WTC11 (cell line): Measurements from ENCODE around the gene ENAH. TPM values are rescaled to one million over a fixed set of nuclear protein-coding genes. Genes with fewer than 3 reads are reported as not detected.

Source experiments
- ATAC-seq: fragments of 200-7000 bp; cut with Tn5 transposase; 2 replicates; pipeline ENCODE4 v1.10.0; 2021; ENCODE audit warnings: mild to moderate bottlenecking, moderate library complexity
- CTCF ChIA-PET: fragments of 300-600 bp; sonication (Branson Sonifier 250); formaldehyde crosslinking; loops from one replicate; lab custom pipeline; 2021; ENCODE audit warnings: antibody characterized with exemption; lab: Charles Lee
- POLR2A ChIA-PET: fragments of 350-600 bp; sonication (Branson Sonifier 250); formaldehyde crosslinking; loops from one replicate; lab custom pipeline; 2021; ENCODE audit warnings: antibody characterized with exemption; lab: Charles Lee
- DNase-seq: peaks from one replicate; pipeline ENCODE4 v3.0.0; 2021; ENCODE audit warnings: low spot score
- H3K27ac Mint-ChIP-seq: 2 replicates; pipeline ENCODE4 v1.8.0; 2021; ENCODE audit warnings: mixed read lengths
- H3K27me3 Mint-ChIP-seq: 2 replicates; pipeline ENCODE4 v1.8.0; 2021; ENCODE audit warnings: low read depth, mild to moderate bottlenecking, moderate library complexity, mixed read lengths
- H3K36me3 Mint-ChIP-seq: 2 replicates; pipeline ENCODE4 v1.8.0; 2021; ENCODE audit warnings: mixed read lengths
- H3K4me1 Mint-ChIP-seq: 2 replicates; pipeline ENCODE4 v1.8.0; 2022; ENCODE audit warnings: mixed read lengths
- H3K4me3 Mint-ChIP-seq: 2 replicates; pipeline ENCODE4 v1.8.0; 2021; ENCODE audit warnings: mild to moderate bottlenecking, moderate library complexity, mixed read lengths
- H3K9me3 Mint-ChIP-seq: 2 replicates; pipeline ENCODE4 v1.8.0; 2021; ENCODE audit warnings: mixed read lengths
- AFF4 ChIP-seq: sonication (generic); formaldehyde crosslinking; IDR thresholded peaks from 2 replicates; pipeline ENCODE4 v1.8.1; 2023; ENCODE audit warnings: mild to moderate bottlenecking, missing genetic modification reagents, borderline replicate concordance
- ATF2 ChIP-seq: sonication (generic); formaldehyde crosslinking; IDR thresholded peaks from 2 replicates; pipeline ENCODE4 v1.8.1; 2022; ENCODE audit warnings: low read depth, missing genetic modification reagents, borderline replicate concordance
- CREM ChIP-seq: sonication (generic); formaldehyde crosslinking; IDR thresholded peaks from 2 replicates; pipeline ENCODE4 v1.8.1; 2022; ENCODE audit warnings: mild to moderate bottlenecking, missing genetic modification reagents, moderate library complexity
- CTCF ChIP-seq: fragments of 200-600 bp; IDR thresholded peaks from 2 replicates; pipeline ENCODE4 v1.8.0; 2022; ENCODE audit warnings: antibody characterized with exemption
- JAZF1 ChIP-seq: fragments of 250-450 bp; sonication (Bioruptor Pico); IDR thresholded peaks from 2 replicates; pipeline ENCODE4 v1.9.0; 2021; ENCODE audit warnings: moderate library complexity, mild to moderate bottlenecking, inconsistent platforms
- NR1H2 ChIP-seq: sonication (generic); formaldehyde crosslinking; IDR thresholded peaks from 2 replicates; pipeline ENCODE4 v1.9.0; 2021; ENCODE audit warnings: mild to moderate bottlenecking, moderate library complexity, missing genetic modification reagents
- OVOL2 ChIP-seq: fragments of 250-450 bp; sonication (Bioruptor Pico); IDR thresholded peaks from 2 replicates; pipeline ENCODE4 v1.9.0; 2021; ENCODE audit warnings: mild to moderate bottlenecking, borderline replicate concordance
- SMAD3 ChIP-seq: sonication (generic); formaldehyde crosslinking; IDR thresholded peaks from 2 replicates; pipeline ENCODE4 v1.8.0; 2022; ENCODE audit warnings: missing genetic modification reagents, mild to moderate bottlenecking, borderline replicate concordance
- TCF7 ChIP-seq: sonication (generic); formaldehyde crosslinking; IDR thresholded peaks from 2 replicates; pipeline ENCODE4 v1.8.0; 2022; ENCODE audit warnings: mild to moderate bottlenecking, low read depth, missing genetic modification reagents, moderate library complexity
- TEAD1 ChIP-seq: sonication (generic); formaldehyde crosslinking; IDR thresholded peaks from 2 replicates; pipeline ENCODE4 v1.8.0; 2022; ENCODE audit warnings: mild to moderate bottlenecking, missing genetic modification reagents
- ZNF671 ChIP-seq: fragments of 250-450 bp; sonication (Bioruptor Pico); IDR thresholded peaks from 2 replicates; pipeline ENCODE4 v1.8.0; 2021; ENCODE audit warnings: mild to moderate bottlenecking
- total RNA-seq: library from RNA; stranded (reverse); gene quantifications from 3 replicates; pipeline ENCODE4 v1.2.3, GENCODE V29; 2021
- TF ChIP-seq, protein P1 (sequence below): fragments of 250-450 bp; sonication (Bioruptor Pico); IDR thresholded peaks from 2 replicates; pipeline ENCODE4 v1.9.0; 2021; ENCODE audit warnings: mild to moderate bottlenecking
- TF ChIP-seq, protein P2 (sequence below): sonication (generic); formaldehyde crosslinking; IDR thresholded peaks from 2 replicates; pipeline ENCODE4 v1.8.1; 2023; ENCODE audit warnings: mild to moderate bottlenecking, missing genetic modification reagents
- TF ChIP-seq, protein P3 (sequence below): fragments of 250-450 bp; sonication (Bioruptor Pico); conservative IDR thresholded peaks from 2 replicates; pipeline ENCODE4 v1.9.0; 2021; ENCODE audit warnings: mild to moderate bottlenecking
- TF ChIP-seq, protein P4 (sequence below): sonication (generic); formaldehyde crosslinking; conservative IDR thresholded peaks from 2 replicates; pipeline ENCODE4 v1.8.1; 2022; ENCODE audit warnings: mild to moderate bottlenecking, missing genetic modification reagents

ENAH gene
- total RNA-seq, 1 experiment from 2014 or later = 227 TPM

DNA sequence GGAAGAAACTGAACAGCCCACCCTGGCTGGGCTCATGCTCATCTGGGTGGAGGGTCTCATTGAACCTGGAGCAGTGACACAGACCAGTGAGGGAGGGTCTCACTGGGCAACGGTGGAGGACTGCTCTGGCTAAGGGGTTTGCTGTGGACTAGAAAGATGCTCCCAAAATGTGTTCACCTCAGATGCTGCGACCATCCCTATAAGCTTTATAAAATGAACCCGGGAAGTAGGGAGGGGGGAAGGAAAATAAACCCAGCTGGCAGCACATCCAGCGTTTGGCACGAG is 190.6 kb downstream of the ENAH start:
- CTCF ChIA-PET = interaction anchor here (1.4 to 3.3 kb wide), 3 partner anchors 12 to 19 kb away, joined by 3 to 25 read pairs (median 14); no protein-coding TSS in a partner anchor
- no peak for TF ChIP-seq CTCF
- no peak for TF ChIP-seq ATF2 (CRISPR knock-in tag)
- TF ChIP-seq TEAD1 (CRISPR knock-in tag) = no peak
- TF ChIP-seq, protein P1, sequence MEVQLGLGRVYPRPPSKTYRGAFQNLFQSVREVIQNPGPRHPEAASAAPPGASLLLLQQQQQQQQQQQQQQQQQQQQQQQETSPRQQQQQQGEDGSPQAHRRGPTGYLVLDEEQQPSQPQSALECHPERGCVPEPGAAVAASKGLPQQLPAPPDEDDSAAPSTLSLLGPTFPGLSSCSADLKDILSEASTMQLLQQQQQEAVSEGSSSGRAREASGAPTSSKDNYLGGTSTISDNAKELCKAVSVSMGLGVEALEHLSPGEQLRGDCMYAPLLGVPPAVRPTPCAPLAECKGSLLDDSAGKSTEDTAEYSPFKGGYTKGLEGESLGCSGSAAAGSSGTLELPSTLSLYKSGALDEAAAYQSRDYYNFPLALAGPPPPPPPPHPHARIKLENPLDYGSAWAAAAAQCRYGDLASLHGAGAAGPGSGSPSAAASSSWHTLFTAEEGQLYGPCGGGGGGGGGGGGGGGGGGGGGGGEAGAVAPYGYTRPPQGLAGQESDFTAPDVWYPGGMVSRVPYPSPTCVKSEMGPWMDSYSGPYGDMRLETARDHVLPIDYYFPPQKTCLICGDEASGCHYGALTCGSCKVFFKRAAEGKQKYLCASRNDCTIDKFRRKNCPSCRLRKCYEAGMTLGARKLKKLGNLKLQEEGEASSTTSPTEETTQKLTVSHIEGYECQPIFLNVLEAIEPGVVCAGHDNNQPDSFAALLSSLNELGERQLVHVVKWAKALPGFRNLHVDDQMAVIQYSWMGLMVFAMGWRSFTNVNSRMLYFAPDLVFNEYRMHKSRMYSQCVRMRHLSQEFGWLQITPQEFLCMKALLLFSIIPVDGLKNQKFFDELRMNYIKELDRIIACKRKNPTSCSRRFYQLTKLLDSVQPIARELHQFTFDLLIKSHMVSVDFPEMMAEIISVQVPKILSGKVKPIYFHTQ (CRISPR knock-in tag) = no peak
- TF ChIP-seq TCF7 (CRISPR knock-in tag) = no peak
- no peak for TF ChIP-seq ZNF671 (CRISPR knock-in tag)
- TF ChIP-seq SMAD3 (CRISPR knock-in tag) = no peak
- TF ChIP-seq, protein P2, sequence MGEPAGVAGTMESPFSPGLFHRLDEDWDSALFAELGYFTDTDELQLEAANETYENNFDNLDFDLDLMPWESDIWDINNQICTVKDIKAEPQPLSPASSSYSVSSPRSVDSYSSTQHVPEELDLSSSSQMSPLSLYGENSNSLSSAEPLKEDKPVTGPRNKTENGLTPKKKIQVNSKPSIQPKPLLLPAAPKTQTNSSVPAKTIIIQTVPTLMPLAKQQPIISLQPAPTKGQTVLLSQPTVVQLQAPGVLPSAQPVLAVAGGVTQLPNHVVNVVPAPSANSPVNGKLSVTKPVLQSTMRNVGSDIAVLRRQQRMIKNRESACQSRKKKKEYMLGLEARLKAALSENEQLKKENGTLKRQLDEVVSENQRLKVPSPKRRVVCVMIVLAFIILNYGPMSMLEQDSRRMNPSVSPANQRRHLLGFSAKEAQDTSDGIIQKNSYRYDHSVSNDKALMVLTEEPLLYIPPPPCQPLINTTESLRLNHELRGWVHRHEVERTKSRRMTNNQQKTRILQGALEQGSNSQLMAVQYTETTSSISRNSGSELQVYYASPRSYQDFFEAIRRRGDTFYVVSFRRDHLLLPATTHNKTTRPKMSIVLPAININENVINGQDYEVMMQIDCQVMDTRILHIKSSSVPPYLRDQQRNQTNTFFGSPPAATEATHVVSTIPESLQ (CRISPR knock-in tag) = no peak
- no peak for TF ChIP-seq NR1H2 (CRISPR knock-in tag)
- Mint-ChIP-seq H3K9me3 (peaks cover 1% of the 10 kb centered on the region), H3K27me3 (no peaks in the 10 kb centered on the region), H3K4me3 (no peak overlapping the region), H3K27ac (no peak overlapping the region), H3K36me3 (no peaks in the 10 kb centered on the region), H3K4me1 (peaks cover 48% of the 10 kb centered on the region)
- POLR2A ChIA-PET = no interaction called here
- ATAC-seq (no peak), DNase-seq (no peak)

GRCh38 chr1:225461533-225462428 is 191.1 kb downstream of the ENAH start:
- DNase-seq (no peak), ATAC-seq (no peak)
- TF ChIP-seq AFF4 (CRISPR knock-in tag) (no peak), OVOL2 (CRISPR knock-in tag) (no peak), JAZF1 (CRISPR knock-in tag) (no peak), TEAD1 (CRISPR knock-in tag) (no peak), CREM (CRISPR knock-in tag) (no peak)
- TF ChIP-seq, protein P3, sequence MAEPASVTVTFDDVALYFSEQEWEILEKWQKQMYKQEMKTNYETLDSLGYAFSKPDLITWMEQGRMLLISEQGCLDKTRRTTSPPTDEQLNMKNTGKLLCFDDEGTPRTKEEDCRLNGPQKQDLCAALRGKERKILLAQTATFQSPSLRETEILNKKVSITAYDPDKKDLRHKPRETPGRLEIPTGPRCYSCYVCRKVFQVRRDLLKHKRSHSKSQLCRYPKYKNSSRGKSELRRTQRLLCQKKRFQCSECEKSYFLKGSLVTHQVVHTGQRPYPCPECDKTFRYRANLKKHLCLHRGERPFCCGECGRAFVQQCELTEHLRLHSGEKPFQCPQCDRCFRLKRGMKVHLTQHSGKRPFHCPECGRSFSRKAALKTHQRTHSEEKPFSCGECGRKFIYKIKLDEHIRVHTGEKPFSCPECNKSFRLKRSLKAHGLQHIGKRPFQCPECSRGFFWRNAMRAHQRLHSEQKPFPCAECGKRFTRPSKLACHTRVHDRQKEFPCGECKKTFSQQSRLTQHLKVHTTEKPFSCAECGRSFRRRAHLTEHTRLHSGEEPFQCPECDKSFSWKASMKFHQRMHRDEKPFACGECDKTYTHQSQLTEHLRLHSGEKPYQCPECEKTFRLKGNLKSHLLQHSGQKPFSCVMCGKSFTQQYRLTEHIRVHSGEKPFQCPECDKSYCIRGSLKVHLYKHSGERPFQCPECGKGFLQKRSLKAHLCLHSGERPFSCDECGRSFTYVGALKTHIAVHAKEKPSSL (CRISPR knock-in tag) = no peak
- TF ChIP-seq, protein P4, sequence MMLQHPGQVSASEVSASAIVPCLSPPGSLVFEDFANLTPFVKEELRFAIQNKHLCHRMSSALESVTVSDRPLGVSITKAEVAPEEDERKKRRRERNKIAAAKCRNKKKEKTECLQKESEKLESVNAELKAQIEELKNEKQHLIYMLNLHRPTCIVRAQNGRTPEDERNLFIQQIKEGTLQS (CRISPR knock-in tag) = no peak
- peaks cover 7% of the 10 kb centered on the region for H3K9me3 Mint-ChIP-seq
- 0 out of 2 replicates have a peak, but pooled peaks cover 2% of the 10 kb centered on the region for H3K36me3 Mint-ChIP-seq
- no peak overlapping the region for H3K4me3 Mint-ChIP-seq
- peaks cover 48% of the 10 kb centered on the region for H3K4me1 Mint-ChIP-seq
- H3K27me3 Mint-ChIP-seq = no peaks in the 10 kb centered on the region
- ChIA-PET POLR2A (no interaction called here), CTCF (interaction anchor here (0.9 to 3.3 kb wide), 8 partner anchors 11 to 349 kb away, joined by 3 to 25 read pairs (median 5); partner anchors contain the start of gene EPHX1)
- H3K27ac Mint-ChIP-seq = no peak overlapping the region
